SH-SY5Y (cell line): Measurements from ENCODE around the gene RPS27L.

ENCODE experiments used
- GATA2 ChIP-seq: IDR thresholded peaks from 2 replicates; pipeline ENCODE4 v1.6.1; 2011; ENCODE audit warnings: mild to moderate bottlenecking, low read depth, low read length
- GATA3 ChIP-seq: IDR thresholded peaks from 2 replicates; pipeline ENCODE4 v1.6.1; 2011; ENCODE audit warnings: low read depth, mild to moderate bottlenecking, low read length, moderate library complexity

DNA sequence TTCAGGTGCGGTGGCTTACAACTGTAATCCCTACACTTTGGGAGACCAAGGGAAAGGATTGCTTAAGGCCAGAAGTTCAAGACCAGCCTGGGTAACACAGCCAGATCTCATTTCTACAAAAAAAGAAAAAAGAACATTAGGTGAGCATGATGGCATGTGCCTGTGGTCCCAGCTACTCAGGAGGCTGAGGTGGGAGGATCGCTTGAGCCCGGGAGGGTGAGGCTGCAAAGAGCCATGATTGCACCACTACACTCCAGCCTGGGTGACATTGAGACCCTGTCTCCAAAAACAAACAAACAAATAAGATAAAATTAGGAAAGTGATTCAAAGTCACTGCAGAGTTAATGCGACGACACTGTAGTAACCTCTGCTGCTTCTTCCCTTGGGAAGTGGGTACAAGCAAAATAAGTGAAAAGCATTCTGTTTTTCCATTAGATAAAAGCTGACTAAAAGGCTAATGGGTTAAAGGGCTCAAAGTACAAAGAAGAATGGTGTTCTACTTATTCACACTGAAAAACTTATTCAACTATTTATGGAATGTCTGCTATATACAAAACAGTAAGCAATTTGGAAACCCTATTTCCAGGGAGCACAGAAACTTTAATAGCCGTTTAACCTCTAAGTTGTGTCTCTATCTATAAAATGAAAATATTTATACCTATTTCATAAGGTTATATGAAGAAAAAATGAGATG is 8.0 kb upstream of the RPS27L start:
- TF ChIP-seq GATA2 (no peak), GATA3 (no peak)
